ENCODE measurements around the gene SEC14L3. TPM values are rescaled to one million over a fixed set of nuclear protein-coding genes. Genes with fewer than 3 reads are reported as not detected.
A peak's percentile ranks its signal among the peaks of the same experiment; 100 is the strongest.

SEC14L3 gene
- total and polyA plus RNA-seq, 2 of the 4 experiments (the other 2 are of a cell fraction): not detected

GRCh38 chr22:30425616-30426387, 46.0 kb downstream of the SEC14L3 start, which contains the start of gene MTFP1:
TSS of gene MTFP1 (plus strand) at chr22:30425768. CDS start at chr22:30425880, 112 bp downstream.
- Histone ChIP-seq H3K9ac (ENCODE audit: low read depth, low read length) (peak within 1 kb of the TSS; percentile 94), H4K5ac (ENCODE audit: low read depth, low read length) (peak within 1 kb of the TSS; percentile 87), H2AK9ac (replicated peaks; ENCODE audit: low read depth, low read length, poor library complexity) (peak within 1 kb of the TSS; percentile 100), H3K9me1 (ENCODE audit: insufficient read depth, low read length) (peaks cover 13% of the 10 kb centered on the region), H2AFZ (replicated peaks; ENCODE audit: low read length, poor library complexity) (peak within 1 kb of the TSS; percentile 96), H2AK5ac (ENCODE audit: low read depth, low read length) (peak within 1 kb of the TSS; percentile 95), H3K27ac (ENCODE audit: insufficient read depth, low read length) (peak within 1 kb of the TSS; percentile 87), H3K4ac (ENCODE audit: low read depth, low read length) (peak within 1 kb of the TSS; percentile 89), H3K4me2 (ENCODE audit: low read depth, low read length) (peak within 1 kb of the TSS; percentile 93), H2BK5ac (ENCODE audit: low read depth, low read length, poor library complexity, severe bottlenecking) (peak within 1 kb of the TSS; percentile 69), H4K20me1 (ENCODE audit: insufficient read depth, low read length) (no peaks in the 10 kb centered on the region), H4K91ac (ENCODE audit: insufficient read depth, low read depth, low read length) (peak within 1 kb of the TSS; percentile 67), H3K4me1 (ENCODE audit: control insufficient read depth, insufficient read depth, low read length) (peaks cover 20% of the 10 kb centered on the region), H3K18ac (ENCODE audit: low read depth, low read length) (peak within 1 kb of the TSS; percentile 62; the same call in 1 of the 2 replicates), H3K79me1 (ENCODE audit: low read depth in 1 of 2, low read length in 2 of 2) (peaks cover 17 to 40% of the 10 kb centered on the region in 2 experiments; a peak in 3 of 4 replicates), H3K36me3 (ENCODE audit: control insufficient read depth, insufficient read depth, low read length) (peaks cover 9% of the 10 kb centered on the region), H2BK120ac (ENCODE audit: low read depth, low read length) (peak within 1 kb of the TSS; percentile 64), H3K23ac (ENCODE audit: low read depth, low read length) (peak within 1 kb of the TSS; percentile 55), H2BK15ac (ENCODE audit: low read depth, low read length) (peak within 1 kb of the TSS; percentile 40; the same call in 1 of the 3 replicates), H3K27me3 (ENCODE audit: control insufficient read depth, insufficient read depth, low read length) (no peaks in the 10 kb centered on the region), H3K14ac (replicated peaks; ENCODE audit: low read depth, low read length) (peak within 1 kb of the TSS; percentile 88), H3K9me3 (ENCODE audit: control insufficient read depth, insufficient read depth, low read length) (no peaks in the 10 kb centered on the region), H2BK20ac (ENCODE audit: low read depth, low read length) (peak within 1 kb of the TSS; percentile 72), H3K4me3 (ENCODE audit: insufficient read depth, low read depth, low read length) (peak within 1 kb of the TSS; percentile 73), H4K8ac (ENCODE audit: low read depth in 2 of 2, low read length in 2 of 2) (peak within 1 kb of the TSS; percentile 41 to 90), H3K56ac (ENCODE audit: extremely low read depth, insufficient read depth, low read length) (peak within 1 kb of the TSS; percentile 86)
- intact Hi-C loops (cut with micrococcal nuclease) (no loop called here), in situ Hi-C loops (cut with MboI; ENCODE audit: low sequenced_read_pairs) (no loop called here), dilution Hi-C loops (cut with HindIII; ENCODE audit: low sequenced_read_pairs, unreplicated experiment) (no loop called here)
- BruUV-seq (replicated peaks): no TSS peak
- ChIA-PET CTCF (interaction anchor here (0.7 to 1.2 kb wide), 3 partner anchors 9 to 35 kb away, joined by 3 to 5 read pairs (median 4); no protein-coding TSS in a partner anchor), POLR2A (ENCODE audit: unreplicated experiment) (interaction anchor here (0.6 kb wide), 1 partner anchor 51 kb away, joined by 7 read pairs; no protein-coding TSS in a partner anchor)
- 1% methylated on average over 23 of the region's 61 CpGs; no CpG with 5 or more reads in 1 of the 2 experiments for WGBS, 2 experiments (ENCODE audit: extremely low coverage in 2 of 2, insufficient read length in 1 of 2)
- DNase-seq: peak; percentile 62
- ATAC-seq (ENCODE audit: low read depth): peak; percentile 1; the same call in 1 of the 2 replicates
- no peak; the same call in 1 of the 2 replicates for TF ChIP-seq CHD1 (IDR thresholded peaks at IDR 0.05; ENCODE audit: low read depth, low read length)
- TF ChIP-seq MXI1 (IDR thresholded peaks at IDR 0.05; ENCODE audit: borderline replicate concordance, low read depth, low read length): peak; percentile 78
- TF ChIP-seq RAD21 (IDR thresholded peaks at IDR 0.05; ENCODE audit: low read length): 0 out of 2 replicates have a peak, but pooled peaks have one; percentile 3
- TF ChIP-seq POLR2A (IDR thresholded peaks at IDR 0.05; ENCODE audit: low read depth, low read length): peak; percentile 44; the same call in 1 of the 2 replicates
- TF ChIP-seq SMC3 (IDR thresholded peaks at IDR 0.05; ENCODE audit: low read depth, low read length): 0 out of 2 replicates have a peak, but pooled peaks have one; percentile 12
- no peak for TF ChIP-seq NFE2L2 (IDR thresholded peaks at IDR 0.05; ENCODE audit: low read depth, low read length)
- TF ChIP-seq RFX5 (IDR thresholded peaks at IDR 0.05; ENCODE audit: low read depth, low read length): no peak
- TF ChIP-seq USF2 (IDR thresholded peaks at IDR 0.05; ENCODE audit: low read depth, low read length): no peak
- 0 out of 2 replicates have a peak, but pooled peaks have one; percentile 29 for TF ChIP-seq MAZ (IDR thresholded peaks at IDR 0.05; ENCODE audit: borderline replicate concordance, low read depth, low read length)
- TF ChIP-seq ELK1 (IDR thresholded peaks at IDR 0.05; ENCODE audit: borderline replicate concordance, low read depth, low read length): no peak
- TF ChIP-seq CEBPB (IDR thresholded peaks at IDR 0.05; ENCODE audit: low read depth, low read length): no peak
- no peak for TF ChIP-seq FOS (IDR thresholded peaks at IDR 0.05; ENCODE audit: low read depth, low read length)
- no peak for TF ChIP-seq RCOR1 (IDR thresholded peaks at IDR 0.05; ENCODE audit: insufficient replicate concordance, low read length)
- peak; percentile 68; the same call in 1 of the 2 replicates for TF ChIP-seq BHLHE40 (IDR thresholded peaks at IDR 0.05; ENCODE audit: low read depth, low read length)
- no peak for TF ChIP-seq MAFK (IDR thresholded peaks at IDR 0.05; ENCODE audit: low read depth, low read length)
